SKM-1 treated with dmso at 0.1 percent for 144 hours (cell line): ENCODE measurements around the gene ALDH8A1.

Experiments used
- DNase-seq: peaks from one replicate; lab custom pipeline; 2025; ENCODE audit not compliant: unreplicated experiment; lab: John Stamatoyannopoulos, UW

ALDH8A1 gene

GRCh38 chr6:134873500-134874388 is 76.2 kb downstream of the ALDH8A1 start:
- DNase-seq, result no peak

- DNase-seq, result no peak
These were observed 79.0 kb downstream of the ALDH8A1 start for GRCh38 chr6:134870677-134871498.

- DNase-seq, result no peak
These were observed 81.1 kb downstream of the ALDH8A1 start for GRCh38 chr6:134868812-134869211.
